Testis (tissue), 3 donors: ENCODE measurements around the gene BAG2. TPM values are rescaled to one million over a fixed set of nuclear protein-coding genes. Genes with fewer than 3 reads are reported as not detected.

Source experiments
- DNase-seq: peaks from one replicate; pipeline ENCODE4 v3.0.0-alpha.2; 2019
- H3K27ac ChIP-seq, 2 donors: fragments of 200-600 bp; sonication (generic); one replicate each; pipeline ENCODE4 v1.5.1; 2019
- H3K27me3 ChIP-seq: fragments of 200-600 bp; sonication (generic); one replicate; pipeline ENCODE4 v1.5.1; 2019
- H3K36me3 ChIP-seq: fragments of 200-600 bp; sonication (generic); one replicate; pipeline ENCODE4 v1.5.1; 2017; ENCODE audit warnings: low read depth; ENCODE audit errors: missing control alignments
- H3K4me1 ChIP-seq: fragments of 200-600 bp; sonication (generic); one replicate; pipeline ENCODE4 v1.5.1; 2019
- H3K4me3 ChIP-seq, 2 donors: fragments of 200-600 bp; sonication (generic); one replicate each; pipeline ENCODE4 v1.5.1; 2017 to 2019
- H3K9me3 ChIP-seq: fragments of 200-600 bp; sonication (generic); one replicate; pipeline ENCODE4 v1.5.1; 2017
- POLR2A ChIP-seq: fragments of 450-650 bp; IDR thresholded peaks from one replicate; pipeline ENCODE4 v1.6.1; 2017; ENCODE audit warnings: antibody characterized with exemption, mild to moderate bottlenecking, moderate library complexity
- WGBS, 2 donors: methylation state at CpG; one replicate each; pipeline ENCODE4 v1.1.5; 2018; 5-methylcytosine and 5-hydroxymethylcytosine counted together
- intact Hi-C: fragments of 100-400 bp; cut with DNase I; formaldehyde crosslinking; loops from one replicate; pipeline ENCODE4 v1.15.1; 2023; ENCODE audit warnings: low total_unique reads
- polyA plus RNA-seq: library from polyadenylated mRNA; stranded (reverse); fragments of 350-450 nt; fragmentation: Illumina TruSeq; extraction: RNeasy Lipid Tissue Mini Kit (QIAGEN cat#74804); gene quantifications from one replicate; pipeline ENCODE4 v1.2.3, GENCODE V29; 2014; ENCODE audit warnings: low read depth, low replicate concordance; ENCODE audit not compliant: insufficient read depth
- total RNA-seq, 2 donors: library from RNA; depleted of rRNA; stranded (reverse); fragments of >200 nt; gene quantifications; one replicate each; pipeline ENCODE4 v1.2.3, GENCODE V29; 2016
- TF ChIP-seq, protein P1 (sequence below), 3 experiments: fragments of 450-650 bp in 2 of 3; fragments of 200-600 bp in 1 of 3; sonication (generic) in 1 of 3; IDR thresholded peaks; one replicate each; pipeline ENCODE4 v1.5.1; 2016 to 2019; ENCODE audit warnings: antibody characterized with exemption in 3 of 3, mild to moderate bottlenecking in 2 of 3, moderate library complexity in 1 of 3

Gene BAG2
- total and polyA plus RNA-seq, 3 donors from 2014 or later, result 5.3 to 12.6 (median 6.1) TPM

DNA sequence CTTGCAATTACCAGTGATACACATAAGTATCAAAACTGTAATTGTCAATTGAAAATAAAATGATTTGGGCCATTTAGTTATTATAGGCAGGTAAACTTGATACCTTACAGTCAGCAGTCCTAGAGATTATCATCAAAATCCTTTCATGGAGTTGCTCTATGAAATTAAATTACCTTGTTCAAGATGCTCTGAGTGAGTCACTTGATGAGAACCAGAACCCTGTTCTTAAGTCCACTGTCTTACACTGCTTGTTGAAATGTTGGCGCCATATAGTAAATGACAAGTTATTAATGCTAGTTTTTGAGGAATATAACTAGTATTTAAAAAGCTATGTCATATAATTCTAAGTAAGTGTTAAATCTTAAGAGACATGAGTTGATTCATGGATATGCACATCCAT lies 37.2 kb upstream of the BAG2 start:
- DNase-seq, result no peak
- WGBS, 2 donors, result 93 to 100% methylated on average over 1 of the region's 1 CpG
- intact Hi-C loops, result no loop called here
- Histone ChIP-seq H3K4me1 (no peaks in the 10 kb centered on the region), H3K27me3 (no peaks in the 10 kb centered on the region), H3K27ac (no peak overlapping the region), H3K36me3 (no peaks in the 10 kb centered on the region), H3K9me3 (no peaks in the 10 kb centered on the region), H3K4me3 (no peak overlapping the region)
- TF ChIP-seq, protein P1, sequence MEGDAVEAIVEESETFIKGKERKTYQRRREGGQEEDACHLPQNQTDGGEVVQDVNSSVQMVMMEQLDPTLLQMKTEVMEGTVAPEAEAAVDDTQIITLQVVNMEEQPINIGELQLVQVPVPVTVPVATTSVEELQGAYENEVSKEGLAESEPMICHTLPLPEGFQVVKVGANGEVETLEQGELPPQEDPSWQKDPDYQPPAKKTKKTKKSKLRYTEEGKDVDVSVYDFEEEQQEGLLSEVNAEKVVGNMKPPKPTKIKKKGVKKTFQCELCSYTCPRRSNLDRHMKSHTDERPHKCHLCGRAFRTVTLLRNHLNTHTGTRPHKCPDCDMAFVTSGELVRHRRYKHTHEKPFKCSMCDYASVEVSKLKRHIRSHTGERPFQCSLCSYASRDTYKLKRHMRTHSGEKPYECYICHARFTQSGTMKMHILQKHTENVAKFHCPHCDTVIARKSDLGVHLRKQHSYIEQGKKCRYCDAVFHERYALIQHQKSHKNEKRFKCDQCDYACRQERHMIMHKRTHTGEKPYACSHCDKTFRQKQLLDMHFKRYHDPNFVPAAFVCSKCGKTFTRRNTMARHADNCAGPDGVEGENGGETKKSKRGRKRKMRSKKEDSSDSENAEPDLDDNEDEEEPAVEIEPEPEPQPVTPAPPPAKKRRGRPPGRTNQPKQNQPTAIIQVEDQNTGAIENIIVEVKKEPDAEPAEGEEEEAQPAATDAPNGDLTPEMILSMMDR (IDR thresholded peaks at IDR 0.05), result no peak
- no peak for TF ChIP-seq POLR2A

DNA sequence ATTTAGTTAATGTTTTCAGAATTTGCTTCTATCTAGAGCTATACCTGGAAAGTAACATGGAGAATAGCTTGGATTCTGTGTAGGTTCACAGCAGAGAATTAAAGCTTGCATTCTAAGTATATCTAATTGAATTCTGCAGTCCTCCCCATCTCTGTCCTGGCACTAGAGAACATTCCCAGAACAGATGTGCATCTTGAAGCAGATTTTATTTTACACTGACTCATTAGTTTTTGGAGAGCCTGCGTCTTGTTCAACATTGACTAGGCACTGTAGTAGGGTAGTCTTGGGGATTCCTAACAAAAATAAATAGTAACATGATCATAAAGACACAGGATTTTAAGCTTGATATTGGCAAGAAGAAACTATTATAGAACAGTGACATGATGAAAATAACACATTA lies 36.2 kb upstream of the BAG2 start:
- 81 to 91% methylated on average over 1 of the region's 1 CpG for WGBS, 2 donors

DNA sequence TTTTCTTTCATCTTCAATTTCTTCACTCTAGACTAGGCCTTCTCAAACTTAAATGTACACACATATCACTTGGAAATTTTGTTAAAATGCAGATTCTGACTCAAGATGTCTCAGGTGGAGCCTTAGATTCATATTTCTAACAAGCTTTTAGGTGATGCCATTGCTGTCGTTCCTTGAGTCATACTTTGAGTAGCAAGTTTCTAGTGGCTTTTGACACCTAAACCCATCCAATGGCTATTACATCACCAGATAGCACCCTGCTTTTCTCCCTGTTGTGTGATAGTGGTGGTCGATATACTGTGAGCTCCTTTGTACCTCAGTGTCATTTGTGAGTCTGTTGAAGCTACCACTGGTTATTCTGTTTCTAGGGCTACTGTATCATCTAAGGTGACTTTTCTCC lies 34.8 kb upstream of the BAG2 start:
- H3K27me3 ChIP-seq, result no peaks in the 10 kb centered on the region
- H3K9me3 ChIP-seq, result no peaks in the 10 kb centered on the region
- intact Hi-C loops, result no loop called here
- no peak overlapping the region for H3K4me3 ChIP-seq
- H3K4me1 ChIP-seq, result no peaks in the 10 kb centered on the region
- no peak overlapping the region for H3K27ac ChIP-seq
- 90 to 94% methylated on average over 2 of the region's 2 CpGs for WGBS, 2 donors
- H3K36me3 ChIP-seq, result no peaks in the 10 kb centered on the region
- no peak for DNase-seq
- no peak for TF ChIP-seq POLR2A
- TF ChIP-seq, protein P1 (IDR thresholded peaks at IDR 0.05), result no peak

More for the DNA sequence above, 36.2 kb upstream of the BAG2 start:
- intact Hi-C loops, result no loop called here
- Histone ChIP-seq H3K9me3 (no peaks in the 10 kb centered on the region), H3K4me1 (no peaks in the 10 kb centered on the region), H3K27me3 (no peaks in the 10 kb centered on the region), H3K36me3 (no peaks in the 10 kb centered on the region), H3K4me3 (no peak overlapping the region), H3K27ac (no peak overlapping the region)
- DNase-seq, result no peak
- TF ChIP-seq POLR2A, result no peak
- TF ChIP-seq, protein P1 (IDR thresholded peaks at IDR 0.05), result no peak

GRCh38 chr6:57138026-57138425 lies 34.1 kb upstream of the BAG2 start:
- DNase-seq, result no peak
- Histone ChIP-seq H3K27me3 (no peaks in the 10 kb centered on the region), H3K27ac (no peak overlapping the region), H3K9me3 (no peaks in the 10 kb centered on the region), H3K4me1 (no peaks in the 10 kb centered on the region), H3K36me3 (no peaks in the 10 kb centered on the region), H3K4me3 (no peak overlapping the region)
- WGBS, 2 donors, result 93 to 96% methylated on average over 11 of the region's 11 CpGs
- intact Hi-C loops, result no loop called here
- TF ChIP-seq, protein P1 (IDR thresholded peaks at IDR 0.05), result no peak
- TF ChIP-seq POLR2A, result no peak

DNA sequence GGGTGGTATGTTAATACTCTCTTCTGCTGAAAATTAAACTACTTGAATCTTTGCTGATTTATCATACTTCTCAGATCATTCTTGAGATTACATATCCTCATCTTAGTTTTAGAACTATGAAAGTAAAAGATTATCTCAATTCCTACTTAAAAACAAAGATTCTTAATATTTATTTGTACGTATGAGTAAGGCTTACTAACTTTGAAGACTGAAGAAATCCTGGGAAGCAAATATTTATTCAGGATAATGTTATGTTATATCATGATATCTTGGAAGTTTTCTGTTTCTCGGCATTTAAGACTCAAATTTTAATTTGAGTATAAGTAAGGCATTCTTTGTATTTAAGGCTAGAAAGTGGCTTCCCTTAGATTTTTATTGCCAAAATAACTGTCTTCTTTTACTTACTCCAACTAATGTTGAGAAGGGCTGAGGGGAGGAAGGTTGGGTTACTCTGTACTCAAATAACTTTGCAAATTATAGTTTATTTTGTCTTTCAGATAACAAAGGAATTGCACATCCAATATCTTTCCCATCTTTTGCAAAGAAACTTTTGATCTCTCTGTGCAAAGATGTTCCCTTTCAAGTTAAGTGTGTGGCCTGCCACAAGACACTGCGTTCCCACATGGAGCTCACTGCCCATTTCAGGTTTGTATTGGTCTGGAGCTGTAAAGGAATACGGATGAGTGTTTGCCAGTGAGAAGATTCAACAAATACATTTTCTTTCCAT lies 30.5 kb upstream of the BAG2 start:
- Histone ChIP-seq H3K4me1 (no peaks in the 10 kb centered on the region), H3K36me3 (no peaks in the 10 kb centered on the region), H3K27me3 (no peaks in the 10 kb centered on the region), H3K9me3 (no peaks in the 10 kb centered on the region), H3K4me3 (no peak overlapping the region), H3K27ac (no peak overlapping the region)
- DNase-seq, result no peak
- 77 to 81% methylated on average over 4 of the region's 4 CpGs for WGBS, 2 donors
- intact Hi-C loops, result no loop called here
- no peak for TF ChIP-seq POLR2A
- TF ChIP-seq, protein P1 (IDR thresholded peaks at IDR 0.05), result no peak
